T47D (cell line): ENCODE data around the gene SLC12A9.
A peak's percentile ranks its signal among the peaks of the same experiment; 100 is the strongest.
"Not testable (repeated sequence)": the region's sequence is repeated elsewhere in the genome, so short reads cannot be mapped to it uniquely, and the experiment has no call there.

ENCODE experiments used
- DNase-seq, 2 experiments: peaks; one replicate each; pipeline versions ENCODE4 v3.0.0 to v3.0.0-alpha.2; 2011 to 2012; ENCODE audit warnings: low read depth in 1 of 2, low spot score in 1 of 2
- JUND ChIP-seq: IDR thresholded peaks from 2 replicates; pipeline ENCODE4 v1.6.1; 2012; ENCODE audit warnings: low read depth
- in situ Hi-C: cut with HindIII; loops from 2 replicates; pipeline ENCODE4 v1.10.0; 2016; ENCODE audit warnings: low sequenced_read_pairs, low pct_unique_long_range_greater_than_20kb

SLC12A9 gene

GRCh38 chr7:100832281-100832633, 20.3 kb upstream of the SLC12A9 start:
- no peak for TF ChIP-seq JUND
- no peak for DNase-seq
- in situ Hi-C loops, result no loop called here

GRCh38 chr7:100835903-100836811, 16.4 kb upstream of the SLC12A9 start:
- no peak for TF ChIP-seq JUND
- no peak for DNase-seq
- in situ Hi-C loops, result no loop called here

GRCh38 chr7:100836812-100837098, 15.8 kb upstream of the SLC12A9 start:
- in situ Hi-C loops, result no loop called here
- no peak for DNase-seq
- no peak for TF ChIP-seq JUND

DNA sequence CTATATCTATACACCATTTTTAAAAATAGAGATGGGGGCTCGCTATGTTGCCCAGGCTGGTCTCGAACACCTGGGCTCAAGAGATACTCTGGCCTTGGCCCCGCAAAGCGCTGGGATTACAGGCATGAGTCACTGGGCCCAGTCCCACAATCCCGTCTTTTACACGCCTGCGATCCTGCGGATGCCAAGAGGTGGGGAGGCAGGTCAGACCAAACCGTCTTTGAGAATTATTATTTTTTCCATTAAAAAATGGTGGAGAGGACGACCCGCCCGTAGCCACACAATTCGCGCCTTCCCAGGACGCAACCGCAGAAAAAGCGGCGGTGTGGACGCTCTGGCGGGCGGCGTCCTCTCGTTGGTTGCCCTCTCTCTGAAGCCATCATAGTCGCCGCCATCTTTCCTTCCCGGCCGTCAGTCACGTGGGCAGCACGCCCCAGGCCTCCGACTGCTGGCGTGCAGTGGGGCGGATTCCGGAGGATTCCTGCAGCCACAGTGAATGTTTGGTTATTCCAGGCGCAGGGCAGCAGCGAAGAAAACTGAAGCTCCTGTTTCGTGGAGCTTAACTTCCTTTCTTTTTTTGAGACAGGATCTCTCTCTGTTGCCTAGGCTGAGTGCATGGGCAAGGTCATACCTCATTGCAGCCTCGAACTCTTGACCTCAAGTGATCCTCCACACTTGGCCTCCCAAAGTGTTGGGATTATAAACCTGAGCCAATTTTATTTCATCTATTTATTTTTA, 15.2 kb upstream of the SLC12A9 start:
- TF ChIP-seq JUND, result no peak
- in situ Hi-C loops, result no loop called here
- peak; percentile 55 to 88 for DNase-seq

- in situ Hi-C loops, result no loop called here
- no peak for TF ChIP-seq JUND
- DNase-seq, result no peak
Measured at GRCh38 chr7:100839361-100839760, 13.2 kb upstream of the SLC12A9 start.

GRCh38 chr7:100840470-100841100, 11.9 kb upstream of the SLC12A9 start:
- in situ Hi-C loops, result no loop called here
- TF ChIP-seq JUND, result no peak
- DNase-seq, result no peak

DNA sequence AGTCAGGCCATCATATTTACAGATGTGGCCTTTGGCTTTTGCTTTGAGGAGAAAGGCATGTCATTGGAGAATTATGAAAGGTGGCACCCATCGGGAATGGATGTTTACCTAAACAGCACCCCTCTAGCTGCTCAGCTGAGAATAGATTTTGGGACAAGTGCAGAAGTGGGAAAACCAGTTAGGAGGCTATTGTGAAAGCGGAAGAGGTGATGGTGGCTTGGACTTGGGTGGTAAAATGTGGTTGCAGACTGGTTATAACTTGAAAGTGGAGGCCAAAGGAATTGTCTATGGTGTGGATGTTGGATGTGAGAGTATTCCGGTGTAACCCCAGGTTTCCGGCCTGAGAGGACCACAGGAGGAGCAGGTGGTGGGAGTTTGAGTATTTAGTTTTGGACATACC, 5.2 kb upstream of the SLC12A9 start:
- in situ Hi-C loops, result no loop called here
- no peak for DNase-seq
- TF ChIP-seq JUND, result no peak

GRCh38 chr7:100854146-100854895, 1.8 kb downstream of the SLC12A9 start:
- TF ChIP-seq JUND, result no peak
- DNase-seq, result no peak
- in situ Hi-C loops, result no loop called here

- DNase-seq, in situ Hi-C loops: not testable (repeated sequence)
Measured at GRCh38 chr7:100854899-100855298, 2.4 kb downstream of the SLC12A9 start.

GRCh38 chr7:100855515-100855914, 3.0 kb downstream of the SLC12A9 start:
- no peak for TF ChIP-seq JUND
- in situ Hi-C loops, result no loop called here
- DNase-seq, result no peak

DNA sequence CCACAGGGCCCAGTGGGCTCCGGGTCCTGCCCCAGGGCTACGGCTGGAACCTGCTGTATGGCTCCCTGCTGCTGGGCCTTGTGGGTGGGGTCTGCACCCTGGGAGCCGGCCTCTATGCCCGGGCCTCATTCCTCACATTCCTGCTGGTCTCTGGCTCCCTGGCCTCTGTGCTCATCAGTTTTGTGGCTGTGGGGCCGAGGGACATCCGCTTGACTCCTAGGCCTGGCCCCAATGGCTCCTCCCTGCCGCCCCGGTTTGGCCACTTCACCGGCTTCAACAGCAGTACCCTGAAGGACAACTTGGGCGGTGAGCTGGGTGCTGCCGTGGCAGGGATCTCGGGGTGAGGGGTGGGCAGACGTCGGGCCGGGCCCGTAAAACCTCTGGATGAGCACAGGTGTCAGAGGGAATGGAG, 4.4 kb downstream of the SLC12A9 start:
- in situ Hi-C loops, result no loop called here
- TF ChIP-seq JUND, result no peak
- no peak for DNase-seq

DNA sequence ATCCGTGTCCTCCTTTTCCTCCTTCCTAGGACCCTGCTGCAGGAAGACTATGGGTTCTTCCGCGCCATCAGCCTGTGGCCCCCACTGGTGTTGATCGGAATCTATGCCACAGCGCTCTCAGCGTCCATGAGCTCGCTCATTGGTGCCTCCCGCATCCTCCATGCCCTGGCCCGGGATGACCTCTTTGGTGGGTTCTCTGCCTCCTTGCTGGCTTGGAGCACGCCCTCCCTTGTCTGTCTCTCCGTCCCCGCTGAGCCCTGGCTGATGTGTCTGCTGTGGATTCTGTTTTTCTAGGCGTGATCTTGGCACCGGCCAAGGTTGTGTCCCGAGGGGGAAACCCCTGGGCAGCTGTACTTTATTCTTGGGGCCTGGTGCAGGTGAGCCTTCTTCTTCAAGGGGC, 7.3 kb downstream of the SLC12A9 start:
- no peak for DNase-seq
- no peak for TF ChIP-seq JUND
- in situ Hi-C loops, result no loop called here
